H9 (cell line): ENCODE data around the gene UBE2L6. TPM values are rescaled to one million over a fixed set of nuclear protein-coding genes. Genes with fewer than 3 reads are reported as not detected.

Experiments used
- DNase-seq: peaks from one replicate; pipeline ENCODE4 v3.0.0-alpha.2; 2017
- H2AFZ ChIP-seq: one replicate; pipeline ENCODE4 v1.6.1; 2013; ENCODE audit warnings: mild to moderate bottlenecking, low read length, control low read depth, moderate library complexity
- H2AK5ac ChIP-seq: 2 replicates; pipeline ENCODE4 v1.6.1; 2013; ENCODE audit warnings: low read length, control low read depth, mixed read lengths; ENCODE audit not compliant: insufficient read length
- H2BK120ac ChIP-seq: one replicate; pipeline ENCODE4 v1.6.1; 2013; ENCODE audit warnings: low read depth, mild to moderate bottlenecking, low read length, control low read depth, inconsistent platforms; ENCODE audit not compliant: poor library complexity, severe bottlenecking
- H2BK12ac ChIP-seq: 2 replicates; pipeline ENCODE4 v1.6.1; 2013; ENCODE audit warnings: low read length, control low read depth, mixed read lengths, low read depth; ENCODE audit not compliant: insufficient read length
- H2BK15ac ChIP-seq: 2 replicates; pipeline ENCODE4 v1.6.1; 2013; ENCODE audit warnings: low read depth, low read length, control low read depth
- H2BK20ac ChIP-seq: one replicate; pipeline ENCODE4 v1.6.1; 2013; ENCODE audit warnings: low read depth, mild to moderate bottlenecking, low read length, control low read depth, inconsistent platforms; ENCODE audit not compliant: poor library complexity, severe bottlenecking
- H2BK5ac ChIP-seq: 2 replicates; pipeline ENCODE4 v1.6.1; 2013; ENCODE audit warnings: low read length, control low read depth, mixed read lengths; ENCODE audit not compliant: insufficient read length
- H3K14ac ChIP-seq: 2 replicates; pipeline ENCODE4 v1.6.1; 2013; ENCODE audit warnings: low read length, control low read depth; ENCODE audit not compliant: insufficient read depth
- H3K18ac ChIP-seq: 2 replicates; pipeline ENCODE4 v1.6.1; 2013; ENCODE audit warnings: low read depth, mild to moderate bottlenecking, mixed read lengths, low read length, control low read depth; ENCODE audit not compliant: insufficient read length
- H3K23ac ChIP-seq: 2 replicates; pipeline ENCODE4 v1.6.1; 2013; ENCODE audit warnings: low read length, control low read depth, mixed read lengths, low read depth; ENCODE audit not compliant: insufficient read length
- H3K23me2 ChIP-seq: 2 replicates; pipeline ENCODE4 v1.6.1; 2013; ENCODE audit warnings: low read depth, mild to moderate bottlenecking, mixed read lengths, low read length, control low read depth; ENCODE audit not compliant: insufficient read length, poor library complexity, severe bottlenecking
- H3K27ac ChIP-seq: 2 replicates; pipeline ENCODE4 v1.5.1; 2013; ENCODE audit warnings: low read length, control low read depth, mixed read lengths, low read depth; ENCODE audit not compliant: insufficient read length
- H3K27me3 ChIP-seq: 2 replicates; pipeline ENCODE4 v1.6.1; 2013; ENCODE audit warnings: low read length, control low read depth, inconsistent platforms; ENCODE audit not compliant: insufficient read depth
- H3K4ac ChIP-seq: 2 replicates; pipeline ENCODE4 v1.6.1; 2013; ENCODE audit warnings: low read depth, mild to moderate bottlenecking, control low read depth, inconsistent platforms, low read length, moderate library complexity
- H3K4me1 ChIP-seq: 2 replicates; pipeline ENCODE4 v1.6.1; 2013; ENCODE audit warnings: low read length, control low read depth, inconsistent platforms; ENCODE audit not compliant: insufficient read depth
- H3K4me2 ChIP-seq: 2 replicates; pipeline ENCODE4 v1.6.1; 2013; ENCODE audit warnings: low read length, control low read depth, mixed read lengths; ENCODE audit not compliant: insufficient read length, insufficient read depth
- H3K56ac ChIP-seq: 2 replicates; pipeline ENCODE4 v1.6.1; 2013; ENCODE audit warnings: low read depth, mild to moderate bottlenecking, mixed read lengths, low read length, control low read depth; ENCODE audit not compliant: insufficient read length
- H3K79me1 ChIP-seq: 2 replicates; pipeline ENCODE4 v1.6.1; 2013; ENCODE audit warnings: low read depth, mild to moderate bottlenecking, moderate library complexity, low read length, control low read depth, inconsistent platforms; ENCODE audit not compliant: insufficient read depth, poor library complexity, severe bottlenecking
- H3K79me2 ChIP-seq: 2 replicates; pipeline ENCODE4 v1.6.1; 2013; ENCODE audit warnings: low read length, control low read depth, inconsistent platforms; ENCODE audit not compliant: insufficient read depth
- H3K9ac ChIP-seq: 2 replicates; pipeline ENCODE4 v1.6.1; 2013; ENCODE audit warnings: low read length, control low read depth, mixed read lengths; ENCODE audit not compliant: insufficient read length; ENCODE audit errors: extremely low read depth
- H3K9me3 ChIP-seq: one replicate; pipeline ENCODE4 v1.6.1; 2013; ENCODE audit warnings: low read depth, low read length, inconsistent platforms; ENCODE audit not compliant: control insufficient read depth
- H3T11ph ChIP-seq: one replicate; pipeline ENCODE4 v1.6.1; 2013; ENCODE audit warnings: mild to moderate bottlenecking, low read length, control low read depth, inconsistent platforms
- H4K20me1 ChIP-seq: one replicate; pipeline ENCODE4 v1.6.1; 2013; ENCODE audit not compliant: control insufficient read depth, insufficient read length, insufficient read depth
- H4K5ac ChIP-seq: 2 replicates; pipeline ENCODE4 v1.6.1; 2013; ENCODE audit warnings: low read depth, mild to moderate bottlenecking, mixed read lengths, low read length, control low read depth; ENCODE audit not compliant: insufficient read length
- H4K8ac ChIP-seq: replicated peaks from 2 replicates; pipeline ENCODE4 v1.6.1; 2013; ENCODE audit warnings: low read length, control low read depth, mixed read lengths, low read depth; ENCODE audit not compliant: insufficient read length
- H4K91ac ChIP-seq: 2 replicates; pipeline ENCODE4 v1.6.1; 2013; ENCODE audit warnings: low read depth, mild to moderate bottlenecking, moderate library complexity, mixed read lengths, low read length, control low read depth; ENCODE audit not compliant: insufficient read length
- H3K27ac Mint-ChIP-seq, 3 experiments: 2 replicates in 2 of 3; 3 replicates in 1 of 3; pipeline ENCODE4 v1.8.0; 2020 to 2021; ENCODE audit warnings: mixed read lengths in 3 of 3, mild to moderate bottlenecking in 1 of 3, moderate library complexity in 1 of 3
- H3K27me3 Mint-ChIP-seq: 2 replicates; pipeline ENCODE4 v1.8.0; 2021; ENCODE audit warnings: low read depth, mild to moderate bottlenecking, moderate library complexity, mixed read lengths
- H3K36me3 Mint-ChIP-seq, 3 experiments: 2 replicates in 2 of 3; 3 replicates in 1 of 3; pipeline ENCODE4 v1.8.0; 2020 to 2021; ENCODE audit warnings: low read depth in 3 of 3, mixed read lengths in 3 of 3; ENCODE audit not compliant: insufficient read depth in 1 of 3
- H3K4me1 Mint-ChIP-seq, 2 experiments: 2 replicates each; pipeline ENCODE4 v1.8.0; 2020; ENCODE audit warnings: mixed read lengths in 2 of 2
- H3K4me3 Mint-ChIP-seq, 2 experiments: 2 replicates in 1 of 2; 3 replicates in 1 of 2; pipeline ENCODE4 v1.8.0; 2020 to 2021; ENCODE audit warnings: mild to moderate bottlenecking in 2 of 2, mixed read lengths in 2 of 2, moderate library complexity in 1 of 2
- H3K9me3 Mint-ChIP-seq, 2 experiments: 2 replicates in 1 of 2; 3 replicates in 1 of 2; pipeline ENCODE4 v1.8.0; 2020; ENCODE audit warnings: mild to moderate bottlenecking in 2 of 2, mixed read lengths in 2 of 2, moderate library complexity in 1 of 2
- CTCF ChIP-seq: fragments of 200-600 bp; sonication (generic); conservative IDR thresholded peaks from 3 replicates; pipeline ENCODE4 v1.8.0; 2021; ENCODE audit warnings: antibody characterized with exemption, mild to moderate bottlenecking
- WGBS: extraction: QIAGEN DNeasy Blood & Tissue Kit; methylation state at CpG from one replicate; pipeline ENCODE4 v1.1.7; 2013; ENCODE audit warnings: missing lambda C conversion rate, low lambda C conversion rate, mixed read lengths; ENCODE audit not compliant: insufficient read length; ENCODE audit errors: extremely low coverage; 5-methylcytosine and 5-hydroxymethylcytosine counted together
- total RNA-seq: library from RNA; stranded (reverse); gene quantifications from 2 replicates; pipeline ENCODE4 v1.2.1, GENCODE V29; 2021

Gene UBE2L6
- total RNA-seq, 1 experiment from 2014 or later, result 38.9 TPM

DNA sequence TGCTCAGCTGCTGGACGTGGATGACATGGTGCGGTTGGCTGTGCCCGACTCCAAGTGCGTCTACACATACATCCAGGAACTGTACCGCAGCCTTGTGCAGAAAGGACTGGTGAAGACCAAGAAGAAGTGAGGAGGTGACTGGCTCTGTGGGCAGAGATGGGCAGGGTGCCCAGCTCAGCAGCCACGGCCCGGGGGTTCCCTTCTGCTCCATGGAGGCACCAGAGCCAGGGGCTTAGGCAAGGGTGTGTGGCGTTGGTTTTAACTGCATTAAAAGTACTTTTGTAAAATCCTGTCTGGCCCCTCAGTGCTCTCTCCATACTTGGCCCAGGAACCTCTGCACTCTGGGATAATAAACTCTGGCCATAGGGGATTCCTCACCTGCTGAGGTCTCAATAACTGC is 17.5 kb downstream of the UBE2L6 start:
- Histone ChIP-seq H2BK5ac (no peak overlapping the region), H3K4me2 (no peak overlapping the region), H3K23ac (no peak overlapping the region), H3K27me3 (no peaks in the 10 kb centered on the region), H3K23me2 (no peaks in the 10 kb centered on the region), H3K18ac (no peak overlapping the region), H3K79me2 (no peaks in the 10 kb centered on the region), H3K9ac (no peak overlapping the region), H3K4me1 (no peaks in the 10 kb centered on the region), H2AFZ (no peak overlapping the region), H4K5ac (no peak overlapping the region), H3K56ac (no peak overlapping the region), H2BK20ac (no peak overlapping the region), H3K4ac (no peak overlapping the region), H2BK120ac (no peak overlapping the region), H3T11ph (no peak overlapping the region), H3K27ac (no peak overlapping the region), H3K9me3 (no peaks in the 10 kb centered on the region), H2AK5ac (no peak overlapping the region), H3K79me1 (no peaks in the 10 kb centered on the region), H4K20me1 (no peaks in the 10 kb centered on the region), H2BK15ac (no peak overlapping the region), H4K8ac (no peak overlapping the region), H3K14ac (no peak overlapping the region), H4K91ac (no peak overlapping the region), H2BK12ac (no peak overlapping the region)
- H3K36me3 Mint-ChIP-seq, result peaks cover 6 to 38% (median 25%) of the 10 kb centered on the region in 3 experiments; a peak in 6 of 7 replicates
- peaks cover 2% of the 10 kb centered on the region; the same call in 1 of the 2 replicates for H3K27me3 Mint-ChIP-seq
- TF ChIP-seq CTCF, result no peak
- H3K27ac Mint-ChIP-seq, result peak overlapping the region in 1 of 3 experiments; percentile 66; a peak in 2 of 7 replicates
- no peak overlapping the region for H3K4me3 Mint-ChIP-seq
- no peaks in the 10 kb centered on the region for H3K9me3 Mint-ChIP-seq
- H3K4me1 Mint-ChIP-seq, result peaks cover 6 to 14% of the 10 kb centered on the region in 2 experiments
- no CpG with 5 or more reads among the region's 8 CpGs for WGBS
- no peak for DNase-seq
